HFF-Myc (cell line): ENCODE data around the gene ITGAE.

Source experiments
- DNase-seq: peaks from one replicate; pipeline ENCODE4 v3.0.0-alpha.2; 2011; ENCODE audit warnings: low read depth; ENCODE audit errors: extremely low read depth
- H3K4me3 ChIP-seq: replicated peaks from 2 replicates; pipeline ENCODE4 v1.5.1; 2011; ENCODE audit warnings: low read depth, mild to moderate bottlenecking, control low read depth, low read length
- CTCF ChIP-seq: IDR thresholded peaks from 2 replicates; pipeline ENCODE4 v1.5.1; 2012; ENCODE audit warnings: mild to moderate bottlenecking, low read depth, low read length, control low read depth; ENCODE audit errors: missing control alignments

The ITGAE gene

GRCh38 chr17:3801347-3801746 lies 359 bp upstream of the ITGAE start:
- DNase-seq = no peak
- no peak for TF ChIP-seq CTCF
- no peak overlapping the region for H3K4me3 ChIP-seq

- no peak overlapping the region for H3K4me3 ChIP-seq
- no peak for DNase-seq
- TF ChIP-seq CTCF = no peak
Measured at GRCh38 chr17:3799181-3799945, 1.6 kb downstream of the ITGAE start.

GRCh38 chr17:3798273-3799180 lies 2.5 kb downstream of the ITGAE start:
- TF ChIP-seq CTCF = no peak
- H3K4me3 ChIP-seq = no peak overlapping the region

GRCh38 chr17:3796822-3797170 lies 4.2 kb downstream of the ITGAE start:
- DNase-seq = no peak

More at GRCh38 chr17:3798273-3799180, 2.5 kb downstream of the ITGAE start:
- no peak for DNase-seq

GRCh38 chr17:3796110-3796821 lies 4.7 kb downstream of the ITGAE start:
- DNase-seq = no peak
- H3K4me3 ChIP-seq = no peak overlapping the region
- no peak for TF ChIP-seq CTCF

More at GRCh38 chr17:3796822-3797170, 4.2 kb downstream of the ITGAE start:
- H3K4me3 ChIP-seq = no peak overlapping the region
- TF ChIP-seq CTCF = no peak

- no peak for DNase-seq
- H3K4me3 ChIP-seq = no peak overlapping the region
- TF ChIP-seq CTCF = no peak
Measured at GRCh38 chr17:3795390-3796102, 5.4 kb downstream of the ITGAE start.
